Mesenchymal stem cell (in vitro differentiated cells and primary cell): ENCODE results near the gene AHRR.

Experiments
- DNase-seq: peaks from one replicate; pipeline ENCODE4 v3.0.0-alpha.2; 2013
- H2AFZ ChIP-seq: one replicate; pipeline ENCODE4 v1.6.1; 2013; ENCODE audit warnings: low read depth, mild to moderate bottlenecking, control low read depth, inconsistent platforms, low read length, moderate library complexity
- H2AK5ac ChIP-seq: 2 replicates; pipeline ENCODE4 v1.6.1; 2013; ENCODE audit warnings: low read length, moderate library complexity, mild to moderate bottlenecking, inconsistent platforms; ENCODE audit not compliant: severe bottlenecking
- H2BK120ac ChIP-seq: one replicate; pipeline ENCODE4 v1.6.1; 2013; ENCODE audit warnings: low read depth, mild to moderate bottlenecking, inconsistent platforms, low read length, moderate library complexity
- H2BK12ac ChIP-seq, 2 experiments: one replicate each; pipeline ENCODE4 v1.6.1; 2013; ENCODE audit warnings: inconsistent platforms in 2 of 2, low read length in 2 of 2, mild to moderate bottlenecking in 2 of 2, moderate library complexity in 2 of 2, control low read depth in 1 of 2
- H2BK15ac ChIP-seq: one replicate; pipeline ENCODE4 v1.6.1; 2013; ENCODE audit warnings: mild to moderate bottlenecking, low read depth, inconsistent platforms; ENCODE audit not compliant: poor library complexity, severe bottlenecking
- H2BK5ac ChIP-seq: 2 replicates; pipeline ENCODE4 v1.6.1; 2013; ENCODE audit warnings: low read depth, mild to moderate bottlenecking, low read length, control low read depth, inconsistent platforms; ENCODE audit not compliant: poor library complexity, severe bottlenecking
- H3K14ac ChIP-seq, 2 experiments: one replicate each; pipeline ENCODE4 v1.6.1; 2013; ENCODE audit warnings: inconsistent platforms in 2 of 2, low read length in 2 of 2, control low read depth in 1 of 2, mild to moderate bottlenecking in 1 of 2, moderate library complexity in 1 of 2
- H3K18ac ChIP-seq, 2 experiments: one replicate each; pipeline ENCODE4 v1.6.1; 2013; ENCODE audit warnings: inconsistent platforms in 2 of 2, low read length in 2 of 2, control low read depth in 1 of 2, low read depth in 1 of 2, mild to moderate bottlenecking in 1 of 2
- H3K23ac ChIP-seq, 2 experiments: one replicate each; pipeline ENCODE4 v1.6.1; 2013; ENCODE audit warnings: inconsistent platforms in 2 of 2, low read length in 2 of 2, mild to moderate bottlenecking in 2 of 2, moderate library complexity in 2 of 2, control low read depth in 1 of 2
- H3K27ac ChIP-seq: 2 replicates; pipeline ENCODE4 v1.5.1; 2013; ENCODE audit warnings: mild to moderate bottlenecking, moderate library complexity, low read length, control low read depth, inconsistent platforms; ENCODE audit not compliant: poor library complexity, severe bottlenecking
- H3K27me3 ChIP-seq, 2 experiments: 2 replicates each; pipeline versions ENCODE4 v1.6.1 to v1.7.0; 2013; ENCODE audit warnings: low read length in 2 of 2, mild to moderate bottlenecking in 2 of 2, moderate library complexity in 2 of 2, control low read depth in 1 of 2, inconsistent platforms in 1 of 2; ENCODE audit not compliant: control insufficient read depth in 1 of 2, insufficient read depth in 1 of 2
- H3K36me3 ChIP-seq, 2 experiments: 2 replicates each; pipeline versions ENCODE4 v1.6.1 to v1.7.0; 2013; ENCODE audit warnings: low read length in 2 of 2, control low read depth in 1 of 2, inconsistent platforms in 1 of 2, low read depth in 1 of 2, mild to moderate bottlenecking in 1 of 2; ENCODE audit not compliant: insufficient read depth in 2 of 2, control insufficient read depth in 1 of 2
- H3K4ac ChIP-seq, 2 experiments: one replicate each; pipeline ENCODE4 v1.6.1; 2013; ENCODE audit warnings: inconsistent platforms in 2 of 2, low read length in 2 of 2, mild to moderate bottlenecking in 2 of 2, moderate library complexity in 2 of 2, control low read depth in 1 of 2, low read depth in 1 of 2
- H3K4me1 ChIP-seq: 2 replicates; pipeline ENCODE4 v1.6.1; 2013; ENCODE audit warnings: low read depth, low read length, control low read depth; ENCODE audit not compliant: control insufficient read depth, insufficient read depth
- H3K4me2 ChIP-seq: 2 replicates; pipeline ENCODE4 v1.6.1; 2013; ENCODE audit warnings: low read length, mild to moderate bottlenecking, inconsistent platforms; ENCODE audit not compliant: poor library complexity, severe bottlenecking
- H3K4me3 ChIP-seq, 2 experiments: 2 replicates each; pipeline versions ENCODE4 v1.5.1 to v1.7.0; 2013; ENCODE audit warnings: low read length in 2 of 2, mild to moderate bottlenecking in 2 of 2, control low read depth in 1 of 2, low read depth in 1 of 2; ENCODE audit not compliant: insufficient read depth in 1 of 2
- H3K79me1 ChIP-seq: replicated peaks from 2 replicates; pipeline ENCODE4 v1.6.1; 2013; ENCODE audit warnings: mild to moderate bottlenecking, control low read depth, low read length, inconsistent platforms; ENCODE audit not compliant: poor library complexity, severe bottlenecking
- H3K9ac ChIP-seq: 2 replicates; pipeline ENCODE4 v1.7.0; 2013; ENCODE audit warnings: mild to moderate bottlenecking, low read length, moderate library complexity
- H3K9me3 ChIP-seq: 2 replicates; pipeline ENCODE4 v1.7.0; 2013; ENCODE audit warnings: mild to moderate bottlenecking, low read length; ENCODE audit not compliant: control insufficient read depth
- H4K8ac ChIP-seq: one replicate; pipeline ENCODE4 v1.6.1; 2013; ENCODE audit warnings: inconsistent platforms, mild to moderate bottlenecking, low read length, moderate library complexity
- H4K91ac ChIP-seq: one replicate; pipeline ENCODE4 v1.6.1; 2013; ENCODE audit warnings: mild to moderate bottlenecking, low read length, inconsistent platforms
- WGBS: methylation state at CpG from one replicate; pipeline ENCODE4 v1.1.7; 2013; ENCODE audit warnings: mixed read lengths; 5-methylcytosine and 5-hydroxymethylcytosine counted together

AHRR gene

GRCh38 chr5:359301-359897, 37.9 kb downstream of the AHRR start:
- Histone ChIP-seq H3K4me1 (no peaks in the 10 kb centered on the region), H2BK12ac (no peak overlapping the region), H2BK120ac (no peak overlapping the region), H4K8ac (no peak overlapping the region), H3K18ac (no peak overlapping the region), H3K4me2 (no peak overlapping the region), H3K27ac (no peak overlapping the region), H2AK5ac (no peak overlapping the region), H3K9me3 (peaks cover 12% of the 10 kb centered on the region), H3K36me3 (peaks cover 4 to 61% of the 10 kb centered on the region in 2 experiments), H3K4ac (no peak overlapping the region), H2AFZ (no peak overlapping the region), H3K14ac (no peak overlapping the region), H4K91ac (no peak overlapping the region), H3K4me3 (no peak overlapping the region), H3K27me3 (no peaks in the 10 kb centered on the region), H3K9ac (no peak overlapping the region), H2BK15ac (no peak overlapping the region), H3K23ac (no peak overlapping the region), H3K79me1 (no peaks in the 10 kb centered on the region), H2BK5ac (no peak overlapping the region)
- WGBS = 89% methylated on average over 13 of the region's 23 CpGs
- no peak for DNase-seq

GRCh38 chr5:360257-361027, 38.9 kb downstream of the AHRR start:
- peaks cover 4 to 65% of the 10 kb centered on the region in 2 experiments for H3K36me3 ChIP-seq
- 97% methylated on average over 14 of the region's 14 CpGs for WGBS

GRCh38 chr5:362189-362588, 40.7 kb downstream of the AHRR start:
- H3K27ac ChIP-seq = no peak overlapping the region
- H3K14ac ChIP-seq = no peak overlapping the region
- peaks cover 4 to 67% of the 10 kb centered on the region in 2 experiments for H3K36me3 ChIP-seq
- H3K9me3 ChIP-seq = peaks cover 38% of the 10 kb centered on the region
- H3K23ac ChIP-seq = no peak overlapping the region
- H2BK5ac ChIP-seq = no peak overlapping the region
- DNase-seq = no peak
- no peak overlapping the region for H2AFZ ChIP-seq
- no peak overlapping the region for H4K8ac ChIP-seq
- 100% methylated on average over 4 of the region's 4 CpGs for WGBS
- no peaks in the 10 kb centered on the region for H3K4me1 ChIP-seq
- H3K4me3 ChIP-seq = peak overlapping the region in 1 of 2 experiments; percentile 24
- no peak overlapping the region for H3K4me2 ChIP-seq
- no peak overlapping the region for H2BK15ac ChIP-seq
- no peak overlapping the region for H3K9ac ChIP-seq
- no peaks in the 10 kb centered on the region for H3K27me3 ChIP-seq
- no peak overlapping the region for H3K4ac ChIP-seq
- no peaks in the 10 kb centered on the region for H3K79me1 ChIP-seq
- no peak overlapping the region for H4K91ac ChIP-seq
- no peak overlapping the region for H2AK5ac ChIP-seq
- no peak overlapping the region for H2BK12ac ChIP-seq
- H3K18ac ChIP-seq = no peak overlapping the region
- no peak overlapping the region for H2BK120ac ChIP-seq

More at GRCh38 chr5:360257-361027, 38.9 kb downstream of the AHRR start:
- no peak overlapping the region for H3K9ac ChIP-seq
- no peak overlapping the region for H3K27ac ChIP-seq
- no peak overlapping the region for H2AK5ac ChIP-seq
- H3K14ac ChIP-seq = no peak overlapping the region
- H4K8ac ChIP-seq = no peak overlapping the region
- no peaks in the 10 kb centered on the region for H3K4me1 ChIP-seq
- H2BK5ac ChIP-seq = no peak overlapping the region
- no peak overlapping the region for H3K23ac ChIP-seq
- no peak overlapping the region for H2BK12ac ChIP-seq
- H2BK15ac ChIP-seq = no peak overlapping the region
- peaks cover 23% of the 10 kb centered on the region for H3K9me3 ChIP-seq
- no peak overlapping the region for H3K4me2 ChIP-seq
- no peak overlapping the region for H3K18ac ChIP-seq
- H2BK120ac ChIP-seq = no peak overlapping the region
- no peak overlapping the region for H4K91ac ChIP-seq
- H3K79me1 ChIP-seq = no peaks in the 10 kb centered on the region
- no peak overlapping the region for H3K4ac ChIP-seq
- no peak for DNase-seq
- H3K27me3 ChIP-seq = no peaks in the 10 kb centered on the region
- H3K4me3 ChIP-seq = no peak overlapping the region
- H2AFZ ChIP-seq = no peak overlapping the region

- Histone ChIP-seq H2AFZ (no peak overlapping the region), H2BK15ac (no peak overlapping the region), H2AK5ac (no peak overlapping the region), H3K27ac (no peak overlapping the region), H3K4me3 (peak overlapping the region in 1 of 2 experiments; percentile 2), H3K9me3 (peaks cover 38% of the 10 kb centered on the region), H3K14ac (no peak overlapping the region), H3K9ac (no peak overlapping the region), H2BK120ac (no peak overlapping the region), H3K36me3 (peaks cover 11 to 75% of the 10 kb centered on the region in 2 experiments), H3K4ac (no peak overlapping the region), H4K91ac (no peak overlapping the region), H3K79me1 (no peaks in the 10 kb centered on the region), H4K8ac (no peak overlapping the region), H3K18ac (no peak overlapping the region), H2BK5ac (peak overlapping the region; percentile 0), H3K27me3 (no peaks in the 10 kb centered on the region), H3K4me2 (no peak overlapping the region), H3K4me1 (peaks cover 2% of the 10 kb centered on the region), H3K23ac (no peak overlapping the region), H2BK12ac (no peak overlapping the region)
- WGBS = 90% methylated on average over 2 of the region's 3 CpGs
- DNase-seq = no peak
Measured at GRCh38 chr5:362978-363765, 41.7 kb downstream of the AHRR start.
